ENCODE measurements around the gene MESP2.

Gene MESP2

DNA sequence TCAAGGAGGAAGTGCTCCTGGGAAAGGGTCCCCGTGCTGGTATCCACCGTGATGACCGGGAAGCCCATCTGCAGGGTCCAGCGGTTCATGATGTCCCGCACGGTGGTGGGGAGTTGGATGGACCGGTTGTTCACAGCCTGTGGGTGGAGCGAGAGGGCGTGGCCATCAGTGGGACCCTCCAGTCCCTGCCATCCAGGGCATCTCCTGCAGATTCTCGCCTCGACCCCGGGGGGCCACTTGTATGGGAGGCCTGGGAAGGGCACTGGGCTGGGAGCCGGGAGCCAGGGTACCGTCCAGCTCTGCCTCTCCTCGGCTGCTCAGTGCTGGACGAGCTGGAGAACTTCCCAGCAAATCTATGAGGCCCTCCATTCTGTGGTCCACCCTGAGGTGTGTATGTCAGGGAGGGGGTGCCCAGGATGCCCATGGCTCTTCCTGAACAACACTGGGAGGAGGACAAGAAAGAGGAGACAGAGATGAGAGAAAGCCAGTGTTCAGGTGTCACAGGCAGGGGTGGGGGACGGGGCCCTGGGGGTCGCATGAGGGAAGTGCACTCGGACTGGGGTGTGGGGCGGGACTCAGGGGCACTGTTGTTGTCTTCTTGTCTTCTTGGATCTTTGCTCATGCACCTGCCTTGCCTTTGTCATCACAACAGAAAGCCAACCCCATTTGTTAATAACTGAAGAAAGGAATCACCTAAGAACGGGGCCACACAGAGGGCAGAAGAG lies 25.5 kb downstream of the MESP2 start:
- DNase-seq (ENCODE audit: low read depth, low spot score), result no peak

GRCh38 chr15:89802231-89802928 lies 26.2 kb downstream of the MESP2 start:
- DNase-seq (ENCODE audit: low read depth, low spot score), result no peak

GRCh38 chr15:89802986-89803824 lies 27.1 kb downstream of the MESP2 start:
- no peak for DNase-seq (ENCODE audit: low read depth, low spot score)

DNA sequence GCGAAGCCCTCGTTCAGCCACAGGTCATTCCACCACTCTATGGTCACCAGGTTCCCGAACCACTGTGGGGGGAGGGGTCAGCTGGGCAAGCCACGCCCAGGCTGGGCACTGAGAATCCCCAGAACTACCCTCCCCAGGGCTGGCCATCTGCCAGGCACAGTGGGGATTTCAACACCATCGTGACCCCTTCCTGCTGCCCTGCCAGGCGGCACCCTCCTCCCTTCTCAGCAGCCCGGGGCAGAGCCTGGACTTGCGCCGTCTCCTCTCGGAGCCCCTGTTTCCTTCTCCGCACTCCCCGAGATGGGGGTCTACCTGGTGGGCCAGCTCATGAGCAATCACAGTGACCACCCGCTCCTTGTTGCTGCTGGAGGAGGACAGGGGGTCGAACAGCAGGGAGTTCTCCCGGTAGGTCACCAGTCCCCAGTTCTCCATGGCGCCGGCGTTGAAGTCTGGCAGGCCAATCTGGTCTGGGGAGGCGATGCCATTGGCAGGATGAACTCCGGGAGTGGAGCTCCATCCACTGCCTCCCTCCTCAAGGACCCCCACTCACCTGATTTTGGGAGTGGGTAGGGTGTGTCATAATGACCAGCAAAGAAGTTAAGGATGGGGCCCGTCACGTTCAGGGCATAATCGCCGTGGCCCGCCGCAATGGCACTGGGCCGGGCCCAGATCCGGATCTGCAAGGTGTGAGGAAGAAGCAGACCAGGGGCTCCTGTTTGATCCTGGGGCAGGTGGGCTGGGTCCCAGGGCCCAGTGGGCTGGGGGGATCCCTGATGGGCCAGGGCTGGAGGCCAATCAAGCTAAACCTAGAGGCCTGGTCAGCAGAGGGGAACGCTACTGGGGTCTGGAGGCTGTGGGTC lies 28.0 kb downstream of the MESP2 start:
- DNase-seq (ENCODE audit: low read depth, low spot score), result no peak

- DNase-seq (ENCODE audit: low read depth, low spot score), result no peak
Observed at GRCh38 chr15:89805241-89806209, 29.4 kb downstream of the MESP2 start.

GRCh38 chr15:89806210-89806558 lies 30.1 kb downstream of the MESP2 start:
- DNase-seq (ENCODE audit: low read depth, low spot score), result no peak

- DNase-seq (ENCODE audit: low read depth, low spot score), result no peak
Observed at GRCh38 chr15:89806559-89807550, 30.7 kb downstream of the MESP2 start.

DNA sequence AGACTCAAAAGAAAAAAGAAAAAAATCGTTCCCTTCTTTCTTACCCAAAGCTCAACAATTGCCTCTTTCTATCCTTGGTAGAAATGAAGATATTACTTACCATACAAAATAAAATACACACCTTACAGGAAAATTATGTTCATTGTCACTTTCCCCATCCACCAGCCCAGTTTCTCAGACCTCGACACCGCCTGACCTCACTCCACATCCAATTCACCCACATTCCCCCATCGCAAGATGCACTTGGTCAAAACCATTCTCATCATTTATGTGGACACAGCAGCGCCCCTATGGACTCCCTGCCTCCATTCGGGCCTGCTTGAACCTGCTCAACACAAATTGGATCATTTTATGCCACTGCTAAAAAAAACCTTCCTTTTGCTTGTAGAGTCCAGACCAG lies 31.6 kb downstream of the MESP2 start:
- DNase-seq (ENCODE audit: low read depth, low spot score), result no peak

DNA sequence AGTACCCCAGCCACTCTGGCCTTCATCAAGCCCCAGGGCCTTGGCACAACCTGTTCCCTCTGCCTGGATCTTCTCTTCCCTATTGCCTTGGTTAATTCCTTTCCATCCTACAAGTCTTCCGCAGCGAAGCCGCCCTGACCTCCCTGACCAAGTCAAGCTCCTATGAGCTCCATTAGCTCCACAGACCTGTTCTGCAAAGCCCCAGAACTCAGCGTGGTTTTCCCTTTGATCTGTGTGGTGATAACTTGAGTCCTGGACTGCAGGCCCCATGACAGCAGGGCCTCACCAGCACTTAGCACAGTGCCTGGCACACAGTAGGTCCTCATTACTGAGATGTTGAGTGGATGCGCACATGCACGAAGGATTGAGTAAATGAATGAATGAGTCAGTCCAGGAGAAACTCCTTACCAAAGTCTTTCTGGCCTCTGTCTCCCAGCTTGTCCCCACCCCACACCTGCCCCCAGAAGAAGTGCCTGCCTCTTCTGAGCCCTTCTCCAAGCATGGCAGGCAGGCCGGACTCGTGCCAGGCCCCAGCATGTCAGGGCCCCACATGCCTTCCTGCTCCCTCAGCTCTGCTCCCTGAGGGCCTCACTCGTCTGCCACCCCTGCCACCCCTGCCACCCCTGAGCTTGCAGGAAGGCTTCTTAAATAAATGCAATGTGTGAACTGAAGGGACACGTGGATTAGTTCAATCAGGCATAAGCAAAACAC lies 32.2 kb downstream of the MESP2 start:
- no peak for DNase-seq (ENCODE audit: low read depth, low spot score)

GRCh38 chr15:89809093-89809786 lies 33.1 kb downstream of the MESP2 start:
- no peak for DNase-seq (ENCODE audit: low read depth, low spot score)

- DNase-seq (ENCODE audit: low read depth, low spot score), result no peak
Observed at GRCh38 chr15:89809787-89810148, 33.6 kb downstream of the MESP2 start.

DNA sequence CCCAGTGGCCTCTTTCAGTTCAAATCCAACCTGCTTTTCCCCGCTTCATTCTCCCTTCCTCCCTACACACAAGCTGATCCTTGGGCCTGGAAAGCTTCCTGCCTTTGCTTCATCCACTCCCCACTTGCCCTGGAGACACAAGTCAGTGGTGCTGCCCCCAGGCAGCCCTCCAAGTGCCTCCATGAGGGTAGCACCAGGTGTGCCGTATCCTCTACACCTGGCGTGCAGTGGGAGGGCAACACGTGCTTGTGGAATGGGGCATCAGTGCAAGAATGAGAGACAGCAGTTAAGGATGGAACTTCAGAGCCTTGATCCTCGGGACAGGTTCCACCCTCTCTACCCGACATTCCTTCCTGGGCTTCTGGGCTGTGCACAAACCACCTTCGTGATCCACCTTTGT lies 34.7 kb downstream of the MESP2 start:
- no peak for DNase-seq (ENCODE audit: low read depth, low spot score)

DNA sequence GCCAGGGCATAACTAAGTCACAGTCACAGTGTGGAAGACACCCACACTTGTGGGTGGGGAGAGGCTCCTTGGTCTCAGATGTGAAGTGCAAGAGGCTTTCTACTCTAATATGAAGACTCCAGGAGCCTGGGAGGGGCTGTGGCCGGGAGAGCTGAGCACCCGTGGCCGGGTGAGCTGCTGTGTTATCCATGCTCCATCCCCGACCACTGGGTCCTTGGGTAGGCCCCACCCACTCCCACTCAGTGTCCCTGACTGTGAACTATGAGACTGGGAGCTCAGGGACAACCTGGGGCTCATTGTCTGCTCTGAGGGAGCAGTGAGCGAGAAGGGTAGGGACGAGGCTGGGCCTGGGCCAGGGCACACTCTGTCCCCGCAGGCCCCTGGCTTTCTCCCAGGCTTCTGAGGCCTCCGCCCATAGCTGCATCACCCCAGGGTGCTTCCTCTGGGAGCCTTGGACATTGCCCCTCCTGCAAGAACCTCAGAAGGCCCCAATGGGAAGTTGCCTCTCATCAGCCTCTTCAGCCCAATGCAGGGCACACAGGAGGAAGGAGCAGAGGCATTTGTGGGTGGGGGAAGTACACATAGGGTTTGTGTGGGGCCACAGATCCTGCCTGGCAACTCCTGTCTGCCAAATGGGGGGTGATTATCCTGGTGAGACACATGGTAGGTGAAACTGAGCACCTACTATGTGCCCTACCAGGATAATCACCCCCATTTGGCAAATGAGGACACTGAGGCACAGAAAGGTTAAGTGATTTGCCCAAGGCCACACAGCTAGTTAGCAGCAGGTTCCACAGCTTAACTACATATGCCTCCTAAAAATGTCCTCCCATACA lies 36.1 kb downstream of the MESP2 start:
- no peak for DNase-seq (ENCODE audit: low read depth, low spot score)

- DNase-seq (ENCODE audit: low read depth, low spot score), result no peak
Observed at GRCh38 chr15:89812847-89813320, 36.8 kb downstream of the MESP2 start.

GRCh38 chr15:89813381-89814111 lies 37.4 kb downstream of the MESP2 start:
- DNase-seq (ENCODE audit: low read depth, low spot score), result no peak

GRCh38 chr15:89814112-89814742 lies 38.1 kb downstream of the MESP2 start:
- DNase-seq (ENCODE audit: low read depth, low spot score), result no peak
